ENCODE measurements around the gene FLYWCH2.

Gene FLYWCH2

DNA sequence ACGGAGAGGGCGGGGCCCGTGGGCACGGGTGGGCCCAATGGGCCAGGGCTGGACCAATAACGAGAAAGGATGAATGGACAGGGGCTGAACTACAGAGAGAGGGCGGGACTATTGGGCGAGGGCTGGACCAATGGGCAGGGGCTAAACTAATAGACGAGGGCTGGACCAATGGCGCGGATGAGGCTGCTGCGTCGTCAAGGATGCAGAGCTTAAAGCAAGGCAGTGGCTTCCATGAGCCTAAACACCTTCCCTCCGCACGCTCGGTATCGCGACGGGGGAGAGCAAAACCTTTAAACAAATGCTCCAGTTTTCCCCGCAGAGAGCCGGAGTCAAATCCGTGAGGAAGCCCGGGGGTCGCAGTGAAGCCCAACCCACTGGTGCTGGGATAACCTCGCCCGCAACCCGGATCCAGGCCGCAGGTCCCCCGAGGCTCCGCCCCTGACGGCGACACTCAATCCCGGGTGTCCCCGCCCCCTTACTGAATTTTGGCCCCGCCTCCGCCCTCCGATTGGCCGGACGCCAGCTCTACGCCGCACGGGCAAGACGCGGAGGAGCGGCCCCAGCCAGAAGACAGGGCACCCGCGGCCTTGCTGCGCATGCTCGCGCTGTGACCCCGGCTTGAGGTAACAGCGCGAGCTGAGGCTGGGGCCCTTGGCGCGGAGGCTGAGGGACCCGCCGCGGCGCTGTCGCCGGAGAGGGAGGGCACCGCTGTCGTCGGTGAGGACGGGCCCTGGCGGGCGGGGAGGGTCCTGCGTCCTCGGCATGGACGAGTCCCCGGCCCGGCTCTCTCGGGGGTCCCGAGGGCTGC, at the start of gene FLYWCH2:
FLYWCH2 (plus strand) TSS at position 566 of the 808 bp plus-strand sequence. CDS start 13,235 bp downstream, outside the sequence.
- peak; percentile 100 for DNase-seq

DNA sequence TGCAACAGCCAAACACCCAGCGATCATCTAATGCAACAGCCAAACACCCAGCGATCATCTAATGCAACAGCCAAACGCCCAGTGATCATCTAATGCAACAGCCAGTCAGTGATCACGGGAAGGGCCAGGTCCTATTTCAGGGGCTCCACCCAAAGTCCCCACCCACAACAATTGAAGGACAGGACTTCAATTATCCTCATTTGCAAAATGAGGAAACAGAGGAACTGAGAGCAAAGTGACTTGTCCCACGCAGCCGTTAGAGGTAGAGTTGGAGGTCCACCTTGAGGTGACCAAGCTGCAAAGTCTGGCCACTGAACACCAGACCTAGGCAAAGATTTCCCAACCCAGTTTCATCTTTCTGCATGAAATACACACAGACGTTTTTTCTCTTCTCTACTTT, 49.2 kb upstream of the FLYWCH2 start:
- no peak for DNase-seq

- DNase-seq = no peak
These were observed 48.0 kb upstream of the FLYWCH2 start for GRCh38 chr16:2834968-2835367.

DNA sequence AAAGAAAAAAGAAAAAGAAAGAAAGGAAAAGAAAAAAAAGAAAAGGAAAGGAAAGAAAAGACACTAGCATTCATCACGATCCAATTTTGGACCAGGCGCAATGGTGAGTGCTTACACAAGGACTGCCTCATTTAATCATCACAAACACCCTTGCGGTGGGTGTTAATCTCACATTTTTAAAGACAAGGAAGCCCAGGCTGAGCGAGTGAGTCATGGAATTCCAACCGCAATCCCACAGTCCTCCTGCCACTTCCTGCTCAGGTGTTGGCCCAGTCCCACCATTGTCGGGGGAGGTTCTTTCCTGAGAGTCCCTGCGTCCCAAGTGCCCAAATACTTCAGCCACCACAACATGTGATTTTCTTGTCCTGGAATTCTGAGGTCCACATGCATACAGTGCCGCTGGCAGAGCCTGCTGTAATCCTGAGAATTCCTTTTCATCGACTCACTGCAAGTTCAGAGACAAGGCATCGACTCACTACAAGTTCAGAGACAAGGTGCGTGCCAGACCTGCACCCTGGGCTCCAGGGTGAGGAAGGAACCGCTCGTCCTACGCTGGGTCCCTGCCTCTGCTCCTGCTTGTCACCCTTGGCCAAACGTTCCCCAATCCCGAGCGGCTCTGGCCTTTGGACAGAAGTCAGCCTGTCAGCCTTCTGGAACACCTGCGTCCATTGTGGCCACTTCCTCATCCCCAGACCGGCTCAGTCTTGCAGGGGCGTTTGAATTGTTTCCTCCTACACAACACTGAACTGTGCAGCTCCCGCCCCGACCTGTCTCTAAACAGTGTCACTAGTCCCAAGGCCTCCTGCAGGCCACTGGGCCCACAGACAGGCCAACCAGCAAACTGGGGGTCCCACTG, 47.1 kb upstream of the FLYWCH2 start:
- DNase-seq = no peak

DNA sequence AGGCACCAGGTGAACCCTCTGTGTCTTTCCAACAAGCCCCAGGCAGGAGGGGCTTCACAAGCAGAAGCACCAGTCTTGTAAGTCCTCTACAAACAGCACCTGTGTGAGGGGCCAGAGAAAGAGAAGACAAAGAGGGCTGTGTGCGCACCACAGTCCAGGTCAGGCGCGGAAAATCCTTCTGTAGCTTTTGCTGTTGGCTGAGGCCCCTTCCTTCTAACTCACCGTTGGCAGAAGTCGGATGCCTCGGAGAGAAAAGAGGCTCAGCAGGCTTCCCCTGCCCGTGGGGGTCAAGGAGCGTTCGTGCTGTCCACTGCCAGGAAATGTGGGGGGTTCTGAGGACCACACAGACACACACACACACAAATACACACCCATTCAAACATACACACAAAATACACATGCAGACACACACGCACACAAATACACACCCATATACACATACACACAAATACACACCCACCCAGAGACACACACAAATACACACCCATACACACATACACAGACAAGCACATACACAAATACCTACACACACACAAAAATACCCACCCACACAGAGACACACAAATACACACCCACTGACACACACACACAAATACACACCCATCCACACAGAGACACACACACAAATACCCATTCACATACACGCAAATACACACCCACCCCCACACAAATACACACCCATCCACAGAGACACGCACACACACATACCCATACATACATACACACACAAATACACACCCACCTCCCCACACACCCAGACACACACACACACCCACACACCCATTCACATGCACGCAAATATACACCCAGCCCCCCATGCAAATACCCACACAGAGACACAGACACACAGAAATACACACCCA, 46.1 kb upstream of the FLYWCH2 start:
- DNase-seq = no peak

DNA sequence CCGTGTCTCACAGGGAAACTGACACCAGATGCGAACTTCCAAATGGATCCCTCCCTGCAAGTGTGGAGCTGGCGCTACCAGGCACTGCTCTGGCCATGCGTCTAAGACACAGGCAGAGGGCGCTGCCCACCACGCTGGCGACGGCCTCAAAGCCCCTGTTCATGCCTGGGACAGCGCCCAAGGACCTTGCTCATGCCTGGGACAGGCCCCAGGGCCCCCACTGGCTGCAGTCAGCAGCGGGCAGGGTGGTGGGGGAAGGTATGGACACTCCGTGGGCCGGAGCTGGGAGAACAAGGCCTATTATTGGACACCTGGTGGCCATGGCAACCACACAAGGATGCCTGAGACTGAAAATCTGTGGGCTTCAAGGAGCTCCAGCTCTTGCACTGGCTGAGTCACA, 44.1 kb upstream of the FLYWCH2 start:
- DNase-seq = peak; percentile 24

GRCh38 chr16:2839650-2840450, 43.2 kb upstream of the FLYWCH2 start:
- no peak for DNase-seq

DNA sequence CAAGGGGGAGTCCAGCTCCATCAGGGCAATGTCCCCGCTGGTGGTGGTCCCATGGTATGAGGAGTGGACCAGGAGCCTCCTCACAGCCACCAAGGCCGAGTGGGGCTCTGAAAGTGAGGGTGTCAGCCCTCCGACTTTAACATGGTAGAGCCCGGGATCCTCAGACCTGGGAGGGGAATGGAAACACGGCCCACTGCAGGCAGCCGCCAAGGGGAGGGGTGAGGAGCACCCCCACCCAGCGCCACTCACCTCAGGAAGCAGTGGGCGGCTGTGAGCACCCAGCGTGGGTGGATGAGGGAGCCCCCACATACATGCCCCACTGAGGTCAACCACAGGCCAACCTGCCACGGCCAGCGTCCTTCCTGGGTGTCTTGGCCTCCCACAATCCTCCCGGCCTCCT, 42.1 kb upstream of the FLYWCH2 start:
- DNase-seq = no peak

GRCh38 chr16:2841606-2842339, 41.2 kb upstream of the FLYWCH2 start:
- no peak for DNase-seq

DNA sequence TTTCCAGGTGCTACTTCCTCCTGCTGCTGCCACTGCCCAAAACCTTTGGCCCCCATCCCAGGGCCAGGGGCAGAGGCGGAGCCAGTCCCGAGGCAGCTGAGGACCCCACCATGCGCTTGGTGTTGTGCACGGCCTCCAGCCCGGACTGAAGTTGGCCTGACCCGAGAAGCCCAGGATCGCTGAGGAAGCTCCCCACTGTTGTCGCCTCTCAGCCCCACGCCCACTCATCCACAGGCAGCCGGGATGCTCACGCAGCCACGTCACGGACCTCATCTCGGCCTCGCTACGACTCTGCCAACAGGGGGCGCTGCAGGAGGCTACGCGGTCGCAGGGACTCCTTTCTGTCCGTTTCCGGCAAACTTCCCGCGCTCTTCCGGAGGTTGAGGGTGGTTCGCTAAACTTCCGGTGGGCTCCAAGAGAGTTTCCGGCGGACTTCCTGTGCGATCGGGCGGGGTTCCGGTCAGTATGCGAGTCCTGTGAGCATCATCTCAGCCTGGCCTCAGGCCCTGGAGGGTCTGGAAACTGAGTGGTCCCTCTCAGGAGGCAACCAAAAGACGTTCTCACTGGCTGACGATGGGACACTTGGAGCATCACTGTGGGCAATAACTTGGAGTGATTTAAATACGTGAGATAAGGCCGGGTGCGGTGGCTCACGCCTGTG, 40.5 kb upstream of the FLYWCH2 start:
- DNase-seq = peak; percentile 51

DNA sequence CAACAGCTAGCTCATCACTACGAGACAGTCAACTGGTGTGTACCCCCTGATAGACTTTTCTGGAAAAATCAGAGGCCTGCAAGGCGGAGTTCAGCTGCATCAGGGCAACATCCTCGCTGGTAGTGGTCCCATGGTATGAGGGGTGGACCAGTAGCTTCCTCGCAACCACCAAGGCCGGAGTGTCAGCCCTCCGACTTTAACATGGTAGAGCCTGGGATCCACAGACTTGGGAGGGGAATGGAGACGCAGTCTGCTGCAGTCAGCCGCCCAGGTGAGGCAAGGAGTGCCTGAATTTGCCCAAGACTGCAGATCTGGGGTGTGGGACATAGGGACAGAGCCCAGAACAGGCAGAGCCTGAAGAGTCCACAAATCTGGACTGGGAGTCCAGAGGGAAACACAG, 39.5 kb upstream of the FLYWCH2 start:
- DNase-seq = no peak

GRCh38 chr16:2845116-2845515, 37.9 kb upstream of the FLYWCH2 start:
- DNase-seq = no peak

- DNase-seq = no peak
These were observed 36.3 kb upstream of the FLYWCH2 start for GRCh38 chr16:2846511-2847310.

DNA sequence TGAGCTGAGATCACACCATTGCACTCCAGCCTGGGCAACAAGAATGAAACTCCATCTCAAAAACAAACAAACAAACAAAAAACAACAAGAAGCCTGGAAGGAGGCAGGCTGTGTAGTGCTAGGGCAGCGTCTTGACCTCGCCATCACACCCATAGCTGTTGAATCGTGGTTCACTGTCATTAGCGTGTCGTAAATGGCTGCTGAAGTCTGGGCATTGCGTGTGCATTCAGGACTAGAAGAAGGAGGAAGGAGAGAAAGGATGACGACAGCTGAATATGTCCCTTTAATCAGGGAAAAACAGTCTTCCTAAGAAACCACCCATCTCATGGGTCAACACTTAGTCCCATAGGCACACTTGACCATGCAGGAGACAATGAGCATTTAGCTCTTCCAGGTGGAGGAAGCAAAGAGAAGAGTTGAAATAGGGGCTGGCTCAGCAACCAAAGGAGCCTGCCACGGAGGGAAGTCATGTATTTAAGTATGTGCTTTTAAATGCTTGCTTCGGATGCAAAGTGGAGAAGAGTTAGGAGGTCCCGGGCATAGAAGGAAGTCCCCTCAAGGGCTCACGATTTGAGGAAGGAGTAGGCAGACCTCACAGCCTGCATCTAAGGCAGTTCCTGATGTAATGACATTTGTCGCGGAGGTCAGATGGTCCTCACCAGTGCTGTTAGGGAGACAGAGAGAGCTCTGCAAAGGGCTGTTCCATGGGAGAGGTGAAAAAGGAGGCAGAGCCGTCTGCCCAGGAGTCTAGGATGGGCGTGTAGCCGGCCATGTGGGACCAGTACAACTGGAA, 33.9 kb upstream of the FLYWCH2 start:
- no peak for DNase-seq

DNA sequence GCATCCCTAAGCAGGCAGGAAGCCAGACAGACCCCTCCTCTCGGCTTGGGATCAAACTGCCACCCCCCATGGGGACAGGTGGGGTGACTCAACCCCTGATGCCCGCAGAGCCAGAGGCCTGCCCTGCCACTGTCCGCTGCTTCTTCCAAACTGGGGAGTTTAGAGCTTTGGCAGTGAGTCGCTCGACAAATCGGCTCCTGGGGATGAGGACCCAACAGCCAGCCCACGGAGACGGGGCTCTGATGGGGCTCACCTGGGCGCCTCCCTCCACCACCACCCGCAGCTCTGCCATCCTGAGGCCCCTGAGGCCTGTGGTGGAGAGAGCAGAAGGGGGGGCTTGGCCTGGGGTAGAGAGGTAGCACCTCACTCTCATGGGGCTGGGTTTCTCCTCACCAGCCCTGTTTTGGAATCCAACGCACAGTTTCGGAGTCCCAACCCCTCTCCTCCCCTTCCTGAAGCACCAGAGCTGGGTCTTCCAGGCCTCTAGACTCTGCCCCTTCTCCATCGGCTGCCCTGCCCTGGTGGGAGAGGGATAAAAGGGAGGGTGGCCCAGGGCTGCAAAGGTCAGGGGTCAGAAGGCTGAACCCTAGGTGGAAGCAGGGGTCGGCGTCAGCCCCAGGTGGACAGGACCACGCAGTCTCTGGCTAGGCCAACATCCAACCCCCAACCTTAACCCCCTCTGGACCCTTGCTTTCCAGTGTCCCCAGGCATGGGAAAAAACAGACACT, 30.8 kb upstream of the FLYWCH2 start:
- DNase-seq = no peak

DNA sequence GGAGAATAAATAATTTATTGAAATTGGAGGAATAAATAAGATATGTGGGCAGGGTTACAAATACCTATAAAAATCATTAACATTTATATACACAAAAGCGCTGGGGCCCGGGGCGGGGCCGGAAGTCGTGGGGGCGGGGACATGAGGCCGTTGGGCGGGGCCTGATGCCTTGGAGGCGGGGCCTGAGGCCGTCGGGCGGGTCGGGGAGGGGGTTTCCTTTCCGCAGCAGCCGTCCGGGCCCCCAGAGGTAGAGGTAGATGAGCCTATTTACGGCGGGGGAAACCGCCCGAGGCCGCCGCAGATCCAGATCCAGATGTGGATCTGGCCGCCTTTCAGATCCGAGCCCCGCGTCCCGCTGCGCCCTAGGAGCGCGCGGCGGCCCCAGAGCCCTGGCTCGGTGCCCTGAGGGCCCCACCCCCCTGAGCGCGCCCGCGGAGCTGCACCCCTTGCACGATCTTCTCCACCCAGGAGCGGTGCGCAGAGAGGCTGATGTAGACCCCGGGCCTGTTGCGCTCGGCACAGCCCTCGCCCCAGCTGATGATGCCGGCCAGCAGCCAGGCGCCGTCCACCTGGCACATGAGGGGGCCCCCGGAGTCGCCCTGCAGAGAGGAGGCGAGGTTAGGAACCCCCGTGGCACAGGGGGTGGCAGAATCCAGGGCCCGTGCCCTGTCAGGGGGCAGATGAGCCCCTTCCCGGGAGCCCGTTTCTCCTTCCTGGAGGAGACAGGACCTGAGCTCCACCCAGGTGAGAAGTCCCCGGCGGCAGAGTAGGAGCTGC, 30.1 kb upstream of the FLYWCH2 start:
- DNase-seq = no peak

- DNase-seq = no peak
These were observed 29.4 kb upstream of the FLYWCH2 start for GRCh38 chr16:2853531-2854073.

Measured in activated effector memory CD4-positive, alpha-beta T cell treated with Interleukin-2 at 50 U/mL for 16 hours (primary cell).